HK-2 (cell line): ENCODE results near the gene ECHDC3.

Experiments
- DNase-seq: peaks from one replicate; pipeline ENCODE4 v3.0.0-alpha.2; 2018; ENCODE audit not compliant: unreplicated experiment

ECHDC3 gene

GRCh38 chr10:11748866-11749265, 6.7 kb downstream of the ECHDC3 start:
- DNase-seq, result no peak

- no peak for DNase-seq
These were observed 8.2 kb downstream of the ECHDC3 start for GRCh38 chr10:11750420-11750819.

GRCh38 chr10:11754173-11754572, 12.0 kb downstream of the ECHDC3 start:
- no peak for DNase-seq

GRCh38 chr10:11754620-11755019, 12.4 kb downstream of the ECHDC3 start:
- DNase-seq, result no peak

GRCh38 chr10:11755512-11756263, 13.5 kb downstream of the ECHDC3 start:
- DNase-seq, result no peak

- no peak for DNase-seq
These were observed 14.7 kb downstream of the ECHDC3 start for GRCh38 chr10:11756766-11757315.

- no peak for DNase-seq
These were observed 15.3 kb downstream of the ECHDC3 start for GRCh38 chr10:11757454-11757820.

GRCh38 chr10:11757821-11758463, 15.8 kb downstream of the ECHDC3 start:
- DNase-seq, result peak; percentile 70

- no peak for DNase-seq
These were observed 16.5 kb downstream of the ECHDC3 start for GRCh38 chr10:11758527-11759236.

GRCh38 chr10:11759347-11759746, 17.2 kb downstream of the ECHDC3 start:
- no peak for DNase-seq

GRCh38 chr10:11760151-11760550, 18.0 kb downstream of the ECHDC3 start:
- no peak for DNase-seq

- no peak for DNase-seq
These were observed 18.7 kb downstream of the ECHDC3 start for GRCh38 chr10:11760861-11761260.

- DNase-seq, result no peak
These were observed 19.2 kb downstream of the ECHDC3 start for GRCh38 chr10:11761431-11761830.

- DNase-seq, result no peak
These were observed 20.7 kb downstream of the ECHDC3 start for GRCh38 chr10:11762706-11763500.

- DNase-seq, result no peak
These were observed 21.3 kb downstream of the ECHDC3 start for GRCh38 chr10:11763501-11763861.

GRCh38 chr10:11765141-11765540, 23.0 kb downstream of the ECHDC3 start:
- no peak for DNase-seq

GRCh38 chr10:11772575-11773288, 30.6 kb downstream of the ECHDC3 start:
- DNase-seq, result no peak

- no peak for DNase-seq
These were observed 31.7 kb downstream of the ECHDC3 start for GRCh38 chr10:11773761-11774441.

- DNase-seq, result no peak
These were observed 33.2 kb downstream of the ECHDC3 start for GRCh38 chr10:11775412-11775811.

- DNase-seq, result no peak
These were observed 33.9 kb downstream of the ECHDC3 start for GRCh38 chr10:11776080-11776479.

GRCh38 chr10:11781114-11781513, 38.9 kb downstream of the ECHDC3 start:
- no peak for DNase-seq
